Gastroesophageal sphincter (tissue), 3 donors: ENCODE results near the gene ZNF568.

Experiments
- CTCF ChIP-seq, 4 experiments: fragments of 200-600 bp in 2 of 4; fragments of 450-650 bp in 2 of 4; sonication (generic) in 1 of 4; IDR thresholded peaks; one replicate each; pipeline ENCODE4 v1.5.1; 2017 to 2019; ENCODE audit warnings: antibody characterized with exemption in 4 of 4, mild to moderate bottlenecking in 2 of 4, moderate library complexity in 2 of 4
- POLR2A ChIP-seq, 2 donors: fragments of 450-650 bp; IDR thresholded peaks; one replicate each; pipeline ENCODE4 v1.6.1; 2017; ENCODE audit warnings: antibody characterized with exemption in 2 of 2, mild to moderate bottlenecking in 2 of 2, moderate library complexity in 1 of 2
- POLR2AphosphoS5 ChIP-seq: sonication (generic); formaldehyde crosslinking; IDR thresholded peaks from one replicate; pipeline ENCODE4 v1.6.1; 2017; ENCODE audit warnings: antibody characterized with exemption

DNA sequence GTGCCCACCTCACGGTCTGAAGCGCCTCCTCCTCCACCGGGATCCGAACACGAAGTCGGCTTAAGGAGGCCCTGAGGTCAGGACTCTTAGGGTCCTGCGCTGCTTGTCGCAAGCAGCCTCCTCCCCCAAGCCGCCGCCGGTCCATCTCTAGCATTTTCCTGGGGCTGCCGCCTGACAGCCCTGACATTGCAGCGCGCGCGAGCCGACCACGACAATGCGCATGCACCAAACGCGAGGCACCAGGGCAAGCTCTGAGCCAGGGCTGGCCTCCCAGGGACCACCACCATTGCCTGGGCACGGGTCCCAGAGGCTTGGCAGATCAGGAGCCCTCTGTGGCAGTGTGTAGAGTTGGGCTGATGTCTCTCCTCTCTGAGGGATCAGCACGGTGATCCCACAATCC is 98.3 kb downstream of the ZNF568 start:
- TF ChIP-seq CTCF (IDR thresholded peaks at IDR 0.05): no peak
- TF ChIP-seq POLR2A (IDR thresholded peaks at IDR 0.05): no peak
- TF ChIP-seq POLR2AphosphoS5: no peak
